Hematopoietic multipotent progenitor cell treated with erythropoietin and hydrocortisone succinate and interleukin-3 and kit ligand, for 4 days (in vitro differentiated cells): Measurements from ENCODE around the gene LYPD6B.

Source experiments
- DNase-seq: peaks from one replicate; pipeline ENCODE4 v3.0.0-alpha.2; 2015

LYPD6B gene

DNA sequence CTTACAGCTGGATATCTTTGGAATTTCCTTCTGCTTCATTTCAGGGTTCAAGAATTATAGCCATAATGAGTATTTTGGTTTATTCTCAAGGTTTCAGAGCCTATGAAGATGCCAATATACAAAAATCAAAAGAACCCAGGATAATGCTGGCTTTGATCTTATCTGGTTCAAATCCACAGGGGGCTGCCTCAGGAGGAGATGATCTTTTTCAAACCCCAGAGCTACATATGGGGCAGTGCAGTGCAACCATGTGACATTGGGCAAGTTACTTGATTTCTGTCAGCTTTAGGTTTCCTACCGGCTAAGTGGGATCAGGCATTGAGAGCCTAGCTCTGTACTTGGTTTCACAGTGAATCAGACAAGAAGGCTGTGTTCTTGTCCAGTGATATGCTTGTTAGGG, 23.0 kb upstream of the LYPD6B start:
- no peak for DNase-seq

GRCh38 chr2:149015926-149016563, 22.5 kb upstream of the LYPD6B start:
- DNase-seq, result no peak

DNA sequence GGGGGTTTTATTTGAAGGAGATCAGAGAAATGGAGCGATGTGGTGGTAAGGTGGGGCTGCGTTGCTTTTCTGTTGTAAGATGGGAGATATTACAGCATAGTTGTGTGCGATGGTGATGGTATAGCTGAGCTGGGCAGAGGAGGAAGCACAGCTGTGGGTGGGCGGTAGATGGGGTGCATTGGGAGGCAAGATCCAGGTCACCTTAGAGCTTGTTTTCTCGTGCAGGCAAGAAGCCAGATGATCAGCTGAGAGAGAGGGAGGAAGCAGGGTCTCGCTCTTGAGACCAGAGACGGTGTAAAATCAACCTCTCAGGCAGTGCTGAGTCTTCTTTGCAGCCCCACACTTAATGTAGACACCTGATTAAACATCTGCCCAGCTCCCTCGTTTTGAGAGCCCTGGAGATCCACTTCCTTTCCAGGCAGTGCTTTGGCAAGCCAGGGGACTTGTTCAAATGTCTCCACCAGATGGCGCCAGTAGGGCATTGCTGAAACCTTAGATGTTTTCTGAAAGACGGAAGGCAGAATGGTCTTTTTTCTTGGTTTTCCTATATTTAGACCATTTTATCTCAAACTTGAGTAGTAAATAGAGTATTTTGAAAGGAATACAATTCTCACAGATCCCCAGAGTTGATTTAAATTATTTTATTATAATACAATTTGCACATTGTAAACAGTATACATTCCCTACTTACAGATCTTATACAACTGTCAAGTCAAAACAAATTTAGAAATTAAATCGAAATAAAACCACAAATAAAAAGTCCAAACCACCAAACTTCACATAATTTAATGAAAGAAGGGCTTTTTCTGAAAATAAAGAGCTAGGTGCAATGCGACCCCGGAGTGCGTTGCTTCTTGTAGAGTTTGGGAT, 21.1 kb upstream of the LYPD6B start:
- DNase-seq, result peak; percentile 89

GRCh38 chr2:149018981-149019380, 19.5 kb upstream of the LYPD6B start:
- no peak for DNase-seq

GRCh38 chr2:149019768-149020167, 18.7 kb upstream of the LYPD6B start:
- peak; percentile 15 for DNase-seq

- no peak for DNase-seq
These were observed 18.1 kb upstream of the LYPD6B start for GRCh38 chr2:149020432-149020851.

GRCh38 chr2:149021271-149021719, 17.2 kb upstream of the LYPD6B start:
- DNase-seq, result no peak

DNA sequence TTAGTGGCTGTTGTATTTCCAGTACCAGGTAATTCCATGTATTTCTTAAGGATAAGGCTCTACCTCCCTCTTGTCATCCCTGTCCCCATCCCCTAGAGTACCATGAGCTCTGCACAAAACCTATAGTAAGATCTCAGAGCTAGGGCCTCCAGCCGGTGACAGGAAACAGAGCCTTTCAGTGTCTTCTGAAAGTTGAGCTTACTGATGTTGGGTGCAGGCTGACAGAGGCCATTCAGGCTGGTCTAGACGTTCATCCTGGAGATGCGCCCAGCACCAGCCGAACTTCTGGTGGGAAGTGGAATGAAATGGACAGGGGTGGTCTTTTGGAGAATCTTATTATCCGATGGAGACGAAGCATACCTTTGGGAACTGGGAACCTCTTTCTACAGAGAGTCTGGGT, 16.7 kb upstream of the LYPD6B start:
- DNase-seq, result no peak

DNA sequence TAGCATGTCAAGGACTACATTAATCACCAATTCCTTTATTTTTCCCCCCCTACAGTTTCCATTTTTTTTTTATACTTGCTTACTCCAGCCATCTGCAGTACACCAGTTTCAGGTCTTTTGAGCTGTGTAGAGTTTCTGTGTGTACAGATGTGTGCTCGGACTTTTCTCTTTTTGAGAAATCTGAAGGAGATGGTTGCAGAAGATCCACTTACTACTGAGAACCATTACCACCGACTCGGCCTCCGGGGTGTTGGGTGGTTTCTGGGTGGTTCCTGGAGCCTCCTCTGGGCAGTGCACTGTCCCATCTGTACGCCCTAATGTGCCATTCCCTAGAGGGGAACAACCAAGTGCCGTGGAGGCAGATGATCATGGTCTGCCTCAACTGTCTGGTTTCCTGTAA, 15.4 kb upstream of the LYPD6B start:
- no peak for DNase-seq

DNA sequence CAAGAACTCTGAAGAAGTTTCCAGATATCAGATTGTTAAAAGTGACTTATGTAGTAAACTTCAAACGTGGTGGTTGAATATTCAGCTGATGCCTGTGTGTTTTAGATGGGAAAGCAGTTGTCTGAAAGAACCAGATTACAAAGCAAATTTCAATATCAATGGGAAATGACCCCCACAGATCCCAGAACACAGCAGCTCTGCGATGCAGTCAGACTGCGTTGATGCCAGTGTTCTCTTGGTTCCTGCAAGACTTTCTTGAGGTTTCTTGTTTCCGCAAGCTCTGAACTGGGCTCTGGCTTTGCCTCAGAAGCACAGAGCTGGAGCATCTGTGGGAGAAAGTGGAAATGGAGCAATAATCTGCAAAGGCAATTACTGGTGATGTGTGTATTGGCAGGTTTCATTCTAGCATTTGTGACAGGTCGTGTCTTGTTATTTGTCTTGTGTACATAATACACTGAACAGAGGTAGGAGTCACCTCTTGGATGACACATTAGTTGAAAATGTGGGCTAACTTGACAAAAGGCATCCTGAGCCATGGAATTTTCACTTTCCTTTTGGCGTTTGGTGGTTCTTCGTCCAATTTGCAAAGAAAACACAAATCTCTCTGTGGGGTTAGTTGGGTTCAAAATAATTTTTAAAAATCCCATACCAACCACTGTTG, 10.8 kb upstream of the LYPD6B start:
- DNase-seq, result no peak

DNA sequence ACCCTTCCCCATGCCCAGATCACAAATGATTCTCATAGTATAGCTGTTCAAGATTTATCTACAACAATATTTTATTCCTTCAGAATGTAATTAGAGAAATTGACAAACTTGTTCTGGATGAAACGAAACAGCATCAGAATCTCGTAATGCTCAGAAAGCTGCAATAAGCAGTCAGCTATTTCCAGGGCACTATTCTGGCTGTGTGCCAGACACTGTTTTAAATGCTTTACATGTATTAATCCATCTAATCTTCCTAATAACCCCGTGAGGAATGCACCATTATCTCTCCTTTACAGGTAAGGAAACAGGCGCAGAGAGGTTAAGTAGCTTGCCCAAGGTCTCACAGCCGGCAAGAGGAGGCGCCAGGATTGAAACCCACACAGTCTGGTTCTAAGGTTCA, 10.1 kb upstream of the LYPD6B start:
- DNase-seq, result no peak

GRCh38 chr2:149028891-149029290, 9.6 kb upstream of the LYPD6B start:
- DNase-seq, result no peak

DNA sequence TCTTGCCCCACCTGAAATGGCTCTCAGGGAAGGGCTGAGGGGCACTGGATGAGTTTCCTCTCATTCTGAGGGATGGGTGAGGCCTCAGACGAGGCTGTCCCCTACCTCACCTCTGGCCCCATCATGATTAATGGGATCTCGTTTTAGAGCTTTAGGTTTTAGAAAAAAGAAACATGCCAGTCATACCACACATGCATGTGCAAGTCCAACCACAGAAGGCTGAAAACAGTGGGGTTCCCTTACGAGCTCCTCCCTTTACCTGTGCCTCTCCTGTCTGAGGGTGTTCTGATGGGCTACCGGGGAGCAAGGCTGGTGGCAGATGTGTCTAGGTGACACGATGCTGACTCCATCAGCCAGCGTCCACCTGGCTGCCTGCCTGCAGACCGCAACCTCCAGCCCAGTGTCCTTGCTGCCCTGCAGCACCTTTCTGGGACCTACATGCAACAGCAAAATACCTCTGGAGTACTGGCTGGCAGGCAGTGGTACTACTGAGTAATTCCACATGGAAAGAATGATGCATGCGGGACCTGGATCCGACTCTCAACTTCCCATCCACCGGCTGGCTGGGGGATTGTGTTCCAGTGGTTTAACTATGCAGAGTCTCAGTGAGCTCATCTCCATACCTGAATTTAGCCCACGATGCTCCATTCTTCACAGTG, 9.1 kb upstream of the LYPD6B start:
- DNase-seq, result no peak

DNA sequence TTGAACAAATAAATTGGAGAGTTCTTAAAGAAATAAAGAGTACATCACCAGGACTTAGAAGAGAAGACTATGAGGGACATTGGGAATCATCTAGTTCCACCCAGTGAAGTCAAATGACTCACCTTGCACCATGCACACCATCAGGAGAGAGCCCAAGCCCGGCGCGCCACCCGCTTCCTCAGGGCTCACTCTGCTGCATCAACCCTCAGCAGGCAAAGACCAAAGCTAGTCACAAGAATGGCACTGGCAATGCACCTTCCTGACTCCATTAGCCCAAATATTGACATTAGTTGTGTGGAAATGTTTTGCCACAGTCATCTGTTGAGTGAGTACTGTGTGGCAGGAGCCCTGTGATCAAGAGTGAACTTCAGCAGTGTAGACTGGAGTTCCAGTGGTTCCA, 7.1 kb upstream of the LYPD6B start:
- DNase-seq, result no peak

- DNase-seq, result no peak
These were observed 4.8 kb upstream of the LYPD6B start for GRCh38 chr2:149033716-149034115.

DNA sequence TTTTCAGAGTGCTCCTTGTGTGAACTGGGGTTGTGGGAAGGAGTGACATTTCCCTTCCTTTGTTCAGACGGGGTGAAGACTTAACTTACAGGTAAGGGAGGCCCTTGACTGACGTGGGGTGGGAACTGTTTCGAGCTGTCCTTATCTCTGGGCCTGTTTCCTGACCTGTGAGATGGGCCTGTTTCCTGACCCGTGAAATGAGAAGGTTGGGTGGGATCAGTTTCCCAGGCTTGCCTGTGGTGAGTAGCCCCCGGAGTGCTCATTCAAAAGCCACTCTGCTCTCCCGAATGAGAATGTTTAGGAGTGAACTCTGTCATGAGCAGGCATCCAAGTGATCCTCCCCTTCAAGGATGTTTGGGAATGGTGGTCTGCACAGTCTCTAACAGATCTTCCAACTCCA, 4.1 kb upstream of the LYPD6B start:
- no peak for DNase-seq

- DNase-seq, result no peak
These were observed 1.8 kb upstream of the LYPD6B start for GRCh38 chr2:149036507-149037293.

DNA sequence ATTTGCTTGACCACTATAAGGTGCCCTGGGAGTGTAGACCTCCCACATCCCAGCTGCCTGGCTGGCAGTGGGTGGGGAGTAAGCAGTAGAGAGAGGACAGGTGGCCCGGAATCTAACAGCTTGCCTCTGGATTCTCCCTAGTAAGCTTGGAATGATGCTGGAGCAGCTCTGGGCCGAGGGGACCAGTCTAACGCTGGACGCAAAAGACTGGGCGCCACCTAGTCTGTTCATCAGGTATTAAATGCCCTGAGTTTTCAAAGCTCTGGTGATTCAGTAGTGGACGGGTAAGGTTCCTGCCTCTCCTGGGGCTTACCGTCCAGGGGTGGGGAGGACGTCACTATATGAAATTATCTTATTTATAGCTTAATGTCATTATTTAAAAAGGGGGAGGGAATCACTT, 648 bp upstream of the LYPD6B start:
- DNase-seq, result no peak

DNA sequence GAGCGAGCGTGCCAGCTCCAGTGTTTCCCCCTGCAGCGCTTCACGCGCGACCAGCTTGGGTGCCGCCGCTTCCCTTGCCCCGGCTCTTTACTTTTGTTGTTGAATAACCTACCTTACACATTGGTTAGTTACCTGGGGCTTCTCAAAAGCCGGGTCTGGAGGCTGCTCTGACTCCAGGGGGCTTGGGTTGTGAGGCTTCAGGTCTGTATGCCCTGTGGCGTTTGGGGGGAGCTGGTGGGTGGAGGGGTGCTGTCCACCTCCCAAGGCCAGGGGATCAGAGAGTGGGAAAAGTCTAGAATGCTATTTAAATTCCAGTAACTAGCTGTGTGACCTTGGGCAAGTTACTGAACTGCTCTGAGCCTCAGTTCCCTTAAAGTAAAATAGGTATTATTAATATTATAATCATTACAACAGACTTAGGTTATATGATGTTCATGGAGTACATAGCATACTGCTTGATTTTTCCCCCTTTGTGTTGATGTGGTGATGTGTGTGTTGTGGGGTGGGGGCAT, 770 bp downstream of the LYPD6B start:
- DNase-seq, result no peak

GRCh38 chr2:149040451-149040850, 2.0 kb downstream of the LYPD6B start:
- DNase-seq, result peak; percentile 58

DNA sequence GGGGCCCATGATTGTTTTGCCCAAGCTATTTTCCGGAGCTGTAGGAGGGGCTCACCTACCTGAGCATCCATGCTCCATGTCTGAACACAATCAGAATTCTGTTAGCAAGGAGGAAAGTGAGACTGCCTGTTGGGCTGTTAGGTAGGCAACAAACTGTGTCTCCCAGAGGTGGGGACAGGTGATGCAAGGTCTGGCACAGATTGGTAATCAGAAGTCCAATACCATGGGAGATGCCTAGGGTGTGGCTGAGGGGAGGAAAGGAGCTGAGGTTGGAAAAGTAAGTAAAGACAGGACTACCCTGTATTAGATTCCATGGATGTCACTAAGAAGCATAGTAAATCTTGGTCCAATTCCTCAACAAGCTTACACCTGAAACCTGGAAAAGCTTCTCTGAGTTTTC, 3.0 kb downstream of the LYPD6B start:
- no peak for DNase-seq

GRCh38 chr2:149042881-149043280, 4.4 kb downstream of the LYPD6B start:
- no peak for DNase-seq
